ENCODE measurements around the gene KRT222. TPM values are rescaled to one million over a fixed set of nuclear protein-coding genes. Genes with fewer than 3 reads are reported as not detected.

Gene KRT222
- total RNA-seq, 6 donors from 2014 or later: 0.86 to 1.2 TPM; not detected in 4

- no peak for ATAC-seq (ENCODE audit: low FRiP score in 2 of 2)
- 69 to 86% methylated on average over 15 to 16 of the region's 16 CpGs for WGBS, 2 donors
- TF ChIP-seq POLR2A (IDR thresholded peaks at IDR 0.05) (no peak), CTCF (IDR thresholded peaks at IDR 0.05) (no peak), POLR2AphosphoS5 (IDR thresholded peaks at IDR 0.05) (no peak), EP300 (IDR thresholded peaks at IDR 0.05) (no peak)
- H3K27me3 ChIP-seq: no peaks in the 10 kb centered on the region
- DNase-seq: peak in 1 of 2 donors; percentile 63
- no peak overlapping the region for H3K4me3 ChIP-seq
- no peak overlapping the region for H3K27ac ChIP-seq
- H3K4me1 ChIP-seq: peaks cover 3 to 18% (median 11%) of the 10 kb centered on the region in 4 donors
- H3K36me3 ChIP-seq: no peaks in the 10 kb centered on the region
- H3K9me3 ChIP-seq: no peaks in the 10 kb centered on the region
These were observed 46.0 kb downstream of the KRT222 start for GRCh38 chr17:40618754-40619625.

DNA sequence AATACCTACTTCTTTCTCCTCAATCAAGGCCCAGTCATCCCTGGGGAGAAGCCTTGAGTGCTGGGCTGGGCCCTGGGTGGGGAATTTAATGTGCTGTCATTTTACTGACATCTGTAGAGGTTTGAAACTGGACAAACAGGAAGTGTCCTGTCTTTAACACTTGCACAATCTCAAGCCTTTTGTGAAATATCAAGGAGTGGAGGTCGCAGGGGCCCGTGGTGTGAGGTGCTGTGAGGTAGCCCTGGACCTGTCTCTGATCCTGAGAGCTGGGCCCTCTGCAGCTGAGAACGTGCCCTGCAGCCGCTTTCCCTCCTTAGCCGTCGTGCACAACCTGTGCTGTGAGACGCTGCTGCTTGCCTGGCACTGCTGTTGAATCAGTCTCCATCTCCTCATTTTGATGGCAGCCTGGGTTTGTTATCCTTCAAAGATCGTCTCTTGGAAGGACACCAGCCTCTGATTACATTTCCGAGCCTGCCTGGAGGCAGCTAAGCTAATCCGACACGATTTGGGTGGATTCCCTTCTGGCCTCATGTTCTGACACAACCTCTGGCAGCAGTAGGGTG is 47.2 kb downstream of the KRT222 start:
- peak in 1 of 2 donors; percentile 27 for DNase-seq
- no peak for TF ChIP-seq CTCF (IDR thresholded peaks at IDR 0.05)
- TF ChIP-seq EP300 (IDR thresholded peaks at IDR 0.05): no peak
- TF ChIP-seq POLR2A (IDR thresholded peaks at IDR 0.05): no peak
- no peak for TF ChIP-seq POLR2AphosphoS5 (IDR thresholded peaks at IDR 0.05)
- no peaks in the 10 kb centered on the region for H3K27me3 ChIP-seq
- no peaks in the 10 kb centered on the region for H3K9me3 ChIP-seq
- H3K4me3 ChIP-seq: no peak overlapping the region
- 71 to 72% methylated on average over 11 of the region's 11 CpGs for WGBS, 2 donors
- H3K4me1 ChIP-seq: peaks cover 3 to 18% (median 11%) of the 10 kb centered on the region in 4 donors
- no peak overlapping the region for H3K27ac ChIP-seq
- no peak for ATAC-seq (ENCODE audit: low FRiP score in 2 of 2)
- no peaks in the 10 kb centered on the region for H3K36me3 ChIP-seq

- TF ChIP-seq EP300 (IDR thresholded peaks at IDR 0.05) (no peak), POLR2AphosphoS5 (IDR thresholded peaks at IDR 0.05) (no peak), CTCF (IDR thresholded peaks at IDR 0.05) (no peak), POLR2A (IDR thresholded peaks at IDR 0.05) (no peak)
- Histone ChIP-seq H3K4me3 (no peak overlapping the region), H3K9me3 (no peaks in the 10 kb centered on the region), H3K36me3 (no peaks in the 10 kb centered on the region), H3K4me1 (peaks cover 3 to 18% (median 11%) of the 10 kb centered on the region in 4 donors), H3K27ac (no peak overlapping the region), H3K27me3 (no peaks in the 10 kb centered on the region)
- DNase-seq (no peak), ATAC-seq (ENCODE audit: low FRiP score in 2 of 2) (no peak)
- WGBS, 2 donors: 81 to 97% methylated on average over 3 of the region's 3 CpGs
These were observed 48.4 kb downstream of the KRT222 start for GRCh38 chr17:40616592-40616991.

DNA sequence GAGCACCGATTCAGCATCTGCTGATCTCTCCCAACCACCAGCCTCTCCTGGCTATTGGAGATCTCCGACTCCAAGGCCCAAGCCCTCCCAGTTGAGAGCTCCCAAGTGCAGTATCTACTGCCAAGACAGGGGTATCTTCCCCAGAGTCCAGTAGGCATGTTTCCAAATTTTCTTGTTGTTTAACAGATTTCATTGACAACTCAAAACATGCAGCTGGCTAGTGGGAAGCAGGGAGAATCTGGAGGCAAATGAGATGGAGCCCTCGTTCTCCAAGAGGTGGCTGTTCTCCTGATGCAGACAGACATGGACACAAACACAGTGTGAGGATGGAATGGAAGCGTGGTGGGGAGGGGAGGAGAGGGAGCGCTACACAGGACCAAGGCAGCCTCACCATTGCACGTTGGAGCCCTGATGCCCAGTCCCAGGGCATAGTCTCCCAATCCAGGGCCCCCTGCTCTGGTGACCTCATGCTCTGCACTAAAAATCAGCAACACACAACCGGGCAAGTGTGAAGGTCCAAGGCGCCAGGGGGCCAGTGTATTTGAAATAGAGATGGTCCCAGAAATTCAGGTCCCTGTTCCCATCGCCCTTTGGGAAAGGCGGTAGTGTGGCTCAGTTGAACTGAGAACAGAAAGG is 49.0 kb downstream of the KRT222 start:
- no peak for ATAC-seq (ENCODE audit: low FRiP score in 2 of 2)

More for the DNA sequence above, 49.0 kb downstream of the KRT222 start:
- peaks cover 3 to 18% (median 11%) of the 10 kb centered on the region in 4 donors for H3K4me1 ChIP-seq
- no peak for DNase-seq
- H3K9me3 ChIP-seq: no peaks in the 10 kb centered on the region
- 83 to 88% methylated on average over 9 to 10 of the region's 10 CpGs for WGBS, 2 donors
- no peak overlapping the region for H3K27ac ChIP-seq
- no peaks in the 10 kb centered on the region for H3K36me3 ChIP-seq
- H3K4me3 ChIP-seq: no peak overlapping the region
- TF ChIP-seq CTCF (IDR thresholded peaks at IDR 0.05) (no peak), EP300 (IDR thresholded peaks at IDR 0.05) (no peak), POLR2AphosphoS5 (IDR thresholded peaks at IDR 0.05) (no peak), POLR2A (IDR thresholded peaks at IDR 0.05) (no peak)
- H3K27me3 ChIP-seq: no peaks in the 10 kb centered on the region
